HG02840 (cell line): ENCODE measurements around the gene PGC.

Source experiments
- ATAC-seq: cut with Tn5 transposase; IDR thresholded peaks from one replicate; pipeline ENCODE4 v1.9.1; 2021; ENCODE audit warnings: mild to moderate bottlenecking, moderate library complexity, moderate number of reproducible peaks; ENCODE audit not compliant: unreplicated experiment, low FRiP score

Gene PGC

DNA sequence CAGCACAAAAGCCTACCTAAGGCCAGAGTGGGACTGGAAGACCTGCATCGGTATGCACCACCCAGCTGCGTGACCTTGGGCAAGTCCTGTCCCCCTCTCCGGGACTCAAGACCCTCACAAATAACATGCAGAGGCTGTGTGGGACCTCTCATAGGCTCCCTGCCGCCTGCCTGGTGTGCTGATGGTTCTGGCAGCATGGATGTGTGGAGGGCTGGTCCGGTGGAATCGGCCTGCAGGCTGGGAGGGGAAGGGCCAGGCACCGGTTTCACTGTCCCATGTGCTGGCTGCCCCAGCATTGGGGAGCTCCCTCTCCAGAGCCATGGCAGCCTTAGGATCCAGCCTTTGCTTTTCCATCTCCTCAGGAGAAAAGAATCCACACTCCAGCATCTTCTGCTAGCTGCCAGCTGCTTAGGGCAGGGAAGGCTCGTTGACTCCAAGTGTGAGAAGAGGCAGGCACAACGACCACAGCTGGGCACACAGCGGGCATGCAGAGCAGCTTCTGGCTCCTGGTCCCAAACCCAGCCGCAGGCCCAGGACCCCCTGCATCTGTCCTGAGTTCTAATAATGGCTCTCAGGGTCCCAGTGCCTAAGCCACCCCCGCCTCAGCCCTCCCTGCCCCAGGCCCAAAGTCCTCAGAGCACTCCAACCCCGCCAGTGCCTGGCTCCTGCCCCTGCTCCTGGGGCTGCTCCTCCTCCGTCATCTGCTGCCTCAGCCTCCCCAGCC is 44.3 kb downstream of the PGC start:
- no peak for ATAC-seq

GRCh38 chr6:41702089-41702745 is 45.0 kb downstream of the PGC start:
- ATAC-seq, result no peak

DNA sequence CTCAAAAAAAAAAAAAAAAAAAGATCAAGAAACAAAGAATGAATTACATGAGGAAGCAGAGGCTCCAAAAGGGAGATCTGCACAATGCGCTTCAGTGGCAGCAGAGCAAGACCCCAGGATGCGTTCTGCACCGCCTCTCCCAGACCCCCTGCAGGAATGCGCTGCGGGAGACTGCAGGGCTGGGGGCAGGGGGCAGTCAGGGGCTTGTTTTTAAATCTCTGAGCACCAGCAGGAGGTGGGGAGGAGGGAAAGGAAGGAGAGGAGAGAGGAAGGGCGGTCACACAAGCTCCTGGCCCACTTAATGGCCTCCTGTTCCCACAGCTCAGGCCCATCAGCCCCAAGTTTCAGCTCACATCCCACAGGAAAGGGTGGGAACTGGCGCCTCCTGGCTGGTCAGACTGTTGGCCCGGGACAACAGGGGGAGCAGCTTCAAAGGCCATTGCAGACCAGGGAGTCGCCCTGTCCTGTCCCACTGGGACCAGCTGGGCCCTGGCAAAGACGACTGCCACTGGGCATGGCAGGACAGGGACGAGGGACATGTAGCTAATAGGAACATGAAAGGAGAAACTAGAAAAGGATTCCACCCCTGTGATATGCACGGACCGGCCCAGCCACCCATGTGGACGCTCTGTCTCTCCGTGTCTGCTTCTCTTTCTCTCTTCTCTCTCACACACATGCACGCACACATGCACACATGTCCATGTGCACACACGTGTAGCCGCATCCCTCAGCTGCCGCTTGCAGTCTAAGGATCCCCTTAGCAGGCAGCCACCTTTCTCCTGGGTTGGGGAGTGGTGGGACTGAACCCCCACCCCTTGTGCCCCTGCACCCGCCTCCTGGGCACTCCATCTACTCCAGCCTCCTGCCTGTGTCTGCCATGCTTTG is 46.5 kb downstream of the PGC start:
- ATAC-seq, result no peak

GRCh38 chr6:41699063-41699462 is 48.1 kb downstream of the PGC start:
- no peak for ATAC-seq

DNA sequence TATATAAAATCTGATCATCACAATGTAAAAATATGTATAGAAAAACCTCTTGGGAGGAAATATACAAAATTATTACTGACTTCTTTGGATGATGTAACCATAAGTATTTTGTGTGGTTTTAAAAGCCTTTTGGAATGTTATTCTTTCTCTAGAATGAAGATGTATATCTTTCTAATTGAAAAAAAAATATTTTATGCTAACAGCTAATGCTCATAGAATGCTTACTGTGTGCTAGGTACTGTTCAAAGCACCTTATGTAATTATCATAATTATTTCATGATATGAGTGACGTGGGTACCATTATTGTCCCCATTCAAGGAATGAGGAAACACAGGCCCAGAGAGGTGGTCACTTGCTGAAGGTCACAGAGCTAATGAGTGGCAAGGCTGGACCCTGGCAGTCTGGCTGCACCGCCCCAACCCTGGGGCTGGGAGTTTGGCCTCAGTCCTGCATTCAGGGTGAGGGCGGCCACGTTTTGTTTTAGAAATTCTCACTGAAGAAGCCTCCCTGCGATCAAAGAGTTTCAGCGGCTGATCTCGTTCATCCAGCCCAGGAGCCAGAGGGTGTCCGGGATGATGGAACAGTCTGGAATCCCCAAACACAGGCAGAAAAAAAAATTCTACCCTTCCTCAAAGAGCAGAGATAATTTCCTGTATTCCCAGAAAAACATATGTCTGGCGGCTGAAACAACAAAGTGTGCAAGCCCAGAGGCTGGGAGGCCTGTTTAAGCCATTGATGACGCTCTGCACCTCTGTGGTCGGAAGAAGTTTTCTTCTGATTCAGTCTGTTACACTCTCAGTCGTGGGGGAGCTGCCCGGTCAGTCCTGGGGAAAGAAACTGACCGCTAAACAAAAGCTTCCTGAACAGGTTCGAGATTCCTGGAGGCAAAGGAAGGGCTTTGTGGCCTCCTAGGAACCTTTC is 49.1 kb downstream of the PGC start:
- no peak for ATAC-seq

- no peak for ATAC-seq
Observed at GRCh38 chr6:41696788-41697187, 50.4 kb downstream of the PGC start.

DNA sequence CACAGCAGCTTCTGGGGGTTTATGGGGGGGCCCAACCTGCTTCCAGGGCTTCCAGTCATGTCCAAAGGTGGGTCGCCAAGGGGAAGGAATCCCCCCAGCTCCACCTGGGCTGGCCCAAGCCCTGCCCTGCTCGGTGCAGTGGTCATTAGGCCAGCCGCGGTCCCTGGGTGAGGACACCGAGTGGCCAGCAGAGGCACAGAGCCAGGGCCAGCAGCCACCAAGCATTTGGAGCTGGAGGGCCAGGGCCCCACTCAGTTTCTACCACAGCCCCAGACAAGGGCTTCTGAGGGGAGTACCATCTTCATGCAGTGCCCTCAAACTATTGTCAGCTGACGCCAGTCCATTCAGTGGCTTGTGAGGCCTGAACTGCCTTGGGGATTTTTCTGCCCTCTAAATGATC is 51.4 kb downstream of the PGC start:
- ATAC-seq, result no peak

GRCh38 chr6:41694815-41695526 is 52.2 kb downstream of the PGC start:
- no peak for ATAC-seq

DNA sequence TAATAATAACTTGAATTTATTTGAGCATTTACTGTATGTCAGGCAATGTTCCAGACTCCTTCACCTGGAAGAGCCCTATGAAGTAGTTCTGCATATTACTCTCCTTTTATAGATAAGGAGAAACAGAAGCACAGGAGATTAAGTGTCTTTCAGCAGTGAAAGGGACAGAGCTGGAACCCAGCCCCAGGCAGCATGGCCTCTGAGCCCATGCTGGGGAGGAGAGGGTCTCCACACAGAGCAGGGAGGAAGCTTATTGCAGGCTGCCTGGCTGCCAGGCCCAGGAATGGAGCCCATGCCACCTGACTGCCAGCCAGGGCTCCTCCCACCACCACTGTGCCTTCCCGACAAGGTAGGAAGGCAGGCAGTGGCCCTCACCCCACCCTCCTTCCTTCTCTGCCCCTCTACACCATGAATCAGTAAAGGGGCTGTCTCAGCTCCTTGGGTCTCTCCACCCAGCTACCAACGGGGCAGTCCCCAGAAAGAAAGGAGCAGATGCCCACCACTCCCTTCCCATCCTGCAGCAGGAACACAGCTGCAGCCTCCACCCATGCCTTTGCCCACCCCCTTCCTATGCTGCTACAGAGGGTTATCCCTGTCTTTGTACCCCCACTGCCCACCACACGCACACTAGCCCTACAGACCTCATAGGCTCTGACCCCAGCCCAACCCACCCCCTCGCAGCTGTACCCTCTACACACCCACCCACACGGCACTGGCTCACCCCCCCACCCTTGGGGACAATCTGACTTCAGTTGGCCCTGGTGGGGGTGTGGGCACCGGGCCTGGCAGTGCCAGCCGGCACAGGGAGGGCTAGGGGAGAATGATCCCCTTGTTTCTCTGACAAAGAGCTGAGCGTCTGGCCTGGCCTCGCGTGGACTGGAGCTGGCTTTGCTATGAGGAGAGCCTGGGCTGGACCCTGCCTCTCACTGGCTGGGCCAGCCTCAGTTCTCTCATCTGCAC is 53.6 kb downstream of the PGC start:
- no peak for ATAC-seq

DNA sequence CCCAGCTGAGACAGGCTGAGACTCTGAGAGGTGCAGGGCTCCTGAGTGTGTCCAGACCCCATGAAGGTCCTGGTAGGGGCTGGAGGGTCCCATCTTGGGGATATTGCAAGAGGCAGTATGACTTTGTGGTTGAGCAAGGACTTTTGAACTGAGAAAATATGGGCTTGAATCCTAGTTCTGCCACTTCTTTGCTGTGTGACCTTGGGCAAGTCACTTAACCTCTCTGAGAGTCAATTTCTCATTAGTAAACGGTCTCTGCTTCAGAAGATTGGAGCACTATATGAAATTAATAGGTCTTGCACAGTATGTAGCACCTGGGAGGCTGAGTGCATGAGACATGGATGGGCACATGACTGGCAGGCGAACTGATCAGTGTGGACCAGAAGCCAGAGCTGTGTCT is 54.5 kb downstream of the PGC start:
- no peak for ATAC-seq

GRCh38 chr6:41692080-41692675 is 55.0 kb downstream of the PGC start:
- ATAC-seq, result no peak

DNA sequence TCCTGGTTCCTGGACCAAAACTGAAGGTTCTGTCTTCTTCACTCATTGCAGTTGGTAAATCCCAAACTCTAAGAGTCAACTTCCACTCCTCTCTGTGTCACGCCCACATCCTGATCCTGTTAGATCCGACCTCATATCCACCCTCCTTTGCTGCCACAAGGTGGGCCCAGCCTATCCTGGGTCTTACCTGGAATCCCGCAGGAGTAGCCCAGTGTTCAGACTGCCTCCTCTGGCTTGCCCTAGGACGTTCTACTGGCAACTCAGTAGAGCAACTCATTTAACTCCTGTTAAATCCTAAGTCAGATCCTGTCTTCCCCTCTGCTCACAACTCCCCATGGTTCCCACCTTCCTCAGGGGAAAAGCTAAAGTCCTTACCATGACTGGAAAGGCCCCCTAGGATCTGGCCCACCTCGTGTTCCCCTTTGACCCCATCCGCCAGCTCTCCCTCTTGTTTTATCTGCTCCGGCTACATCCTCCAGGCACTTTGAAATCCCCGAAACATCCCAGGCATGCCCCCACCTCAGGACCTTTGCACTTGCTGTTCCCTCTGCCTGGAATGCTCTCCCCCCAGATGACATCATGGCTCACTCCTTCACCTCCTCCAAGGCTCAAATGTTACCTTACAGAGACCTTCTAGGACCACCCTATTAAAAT is 55.6 kb downstream of the PGC start:
- no peak for ATAC-seq

DNA sequence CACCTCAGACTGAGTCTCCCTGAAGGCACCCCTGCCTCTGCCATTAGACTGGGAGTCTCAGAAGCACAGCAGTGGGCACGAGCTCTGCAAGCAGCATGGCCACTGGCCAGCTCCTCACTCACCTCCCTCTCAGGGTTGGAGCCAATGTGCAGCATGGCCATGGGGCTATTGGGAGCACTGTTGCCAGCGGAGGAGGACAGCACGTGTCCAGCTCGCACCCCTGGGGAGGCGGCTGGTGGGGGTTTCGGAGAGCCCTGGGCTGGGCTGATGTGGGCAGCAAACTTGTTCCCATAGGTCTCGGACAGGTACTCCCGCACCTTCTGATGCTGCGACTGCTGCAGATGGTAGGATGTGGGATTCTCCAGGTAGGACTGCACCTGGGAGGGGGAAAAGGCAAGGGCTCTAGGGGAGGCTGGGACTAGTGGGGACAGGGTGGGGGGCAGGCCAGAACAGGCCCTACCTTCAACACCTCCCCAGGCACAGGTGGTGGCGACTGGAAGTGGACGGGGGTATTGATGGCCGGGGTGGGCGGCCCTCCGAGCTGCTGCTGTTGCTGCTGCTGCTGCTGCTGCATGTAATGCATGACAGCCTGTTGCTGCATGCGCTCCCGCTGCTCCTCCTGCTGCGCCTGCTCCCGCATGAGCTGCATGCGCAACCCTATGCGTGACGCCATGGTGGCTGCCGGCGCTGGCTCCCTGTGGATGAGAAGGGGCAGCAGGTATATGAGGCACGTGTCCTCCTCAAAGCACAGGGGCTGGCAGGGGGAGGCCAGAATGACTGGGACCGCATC is 56.5 kb downstream of the PGC start:
- ATAC-seq, result no peak

GRCh38 chr6:41689171-41690008 is 57.8 kb downstream of the PGC start:
- ATAC-seq, result no peak

GRCh38 chr6:41688256-41688965 is 58.8 kb downstream of the PGC start:
- no peak for ATAC-seq
